SK-N-SH (cell line): Measurements from ENCODE around the gene GALNT17.

Experiments
- CTCF ChIP-seq: fragments of 200-600 bp; sonication (generic); IDR thresholded peaks from 2 replicates; pipeline ENCODE4 v1.6.1; 2017; ENCODE audit warnings: antibody characterized with exemption, mild to moderate bottlenecking, moderate library complexity
- EP300 ChIP-seq, 2 experiments: IDR thresholded peaks; 2 replicates each; pipeline versions ENCODE4 v1.4.0 to v1.6.1; 2012; ENCODE audit warnings: borderline replicate concordance in 1 of 2, low read depth in 1 of 2, low read length in 1 of 2
- FOSL2 ChIP-seq: IDR thresholded peaks from 2 replicates; pipeline ENCODE4 v1.4.0; 2012; ENCODE audit warnings: low read depth, mild to moderate bottlenecking, moderate library complexity, borderline replicate concordance
- MAX ChIP-seq: IDR thresholded peaks from 2 replicates; pipeline ENCODE4 v1.4.0; 2012; ENCODE audit warnings: low read depth
- MXI1 ChIP-seq: IDR thresholded peaks from 2 replicates; pipeline ENCODE4 v1.6.1; 2012; ENCODE audit warnings: mild to moderate bottlenecking, low read depth, low read length, improper control_type of control experiment
- NRF1 ChIP-seq: IDR thresholded peaks from 2 replicates; pipeline ENCODE4 v1.6.1; 2012; ENCODE audit warnings: low read depth, mild to moderate bottlenecking, low read length
- RAD21 ChIP-seq: IDR thresholded peaks from 2 replicates; pipeline ENCODE4 v1.6.1; 2012; ENCODE audit warnings: mild to moderate bottlenecking, low read length
- REST ChIP-seq: IDR thresholded peaks from 2 replicates; pipeline ENCODE4 v1.6.1; 2012; ENCODE audit warnings: mild to moderate bottlenecking, low read depth, low read length, moderate library complexity
- RXRA ChIP-seq: IDR thresholded peaks from 2 replicates; pipeline ENCODE4 v1.4.0; 2012; ENCODE audit warnings: low read depth, mild to moderate bottlenecking, borderline replicate concordance
- TCF12 ChIP-seq: IDR thresholded peaks from 2 replicates; pipeline ENCODE4 v1.4.0; 2012

GRCh38 chr7:71343039-71343438 lies 211.1 kb downstream of the GALNT17 start:
- TF ChIP-seq RXRA: no peak
- TF ChIP-seq MAX: no peak
- TF ChIP-seq NRF1: no peak
- no peak for TF ChIP-seq CTCF
- no peak for TF ChIP-seq RAD21
- no peak for TF ChIP-seq EP300 (IDR thresholded peaks at IDR 0.05; ENCODE audit: borderline replicate concordance in 1 of 2, low read depth in 1 of 2, low read length in 1 of 2)
- TF ChIP-seq REST: no peak
- no peak for TF ChIP-seq FOSL2
- no peak for TF ChIP-seq TCF12
- TF ChIP-seq MXI1: no peak
